Measurements from ENCODE around the gene TBC1D2B.
"Not testable (repeated sequence)": the region's sequence is repeated elsewhere in the genome, so short reads cannot be mapped to it uniquely, and the experiment has no call there.

TBC1D2B gene

DNA sequence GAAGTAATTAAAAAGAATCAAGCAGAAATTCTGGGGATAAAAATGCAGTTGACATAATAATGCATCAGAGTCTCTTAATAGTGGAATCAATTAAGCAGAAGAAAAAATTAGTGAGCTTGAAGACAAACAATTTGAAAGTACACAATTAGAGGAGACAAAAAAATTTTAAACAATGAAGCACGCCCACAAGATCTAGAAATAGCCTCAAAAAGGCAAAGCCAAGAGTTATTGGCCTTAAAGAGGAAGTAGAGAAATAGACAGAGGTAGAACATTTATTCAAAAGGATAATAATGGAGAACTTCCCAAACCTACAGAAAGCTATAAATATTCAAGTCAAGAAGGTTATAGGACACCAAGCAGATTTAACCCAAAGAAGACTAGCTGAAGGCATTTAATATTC lies 113.3 kb downstream of the TBC1D2B start:
- no peak for DNase-seq (ENCODE audit: low read depth)
- in situ Hi-C loops (cut with HindIII; ENCODE audit: low sequenced_read_pairs), result no loop called here
- H3K4me3 ChIP-seq (ENCODE audit: low read depth, low read length), result no peak overlapping the region
- TF ChIP-seq, protein P1, sequence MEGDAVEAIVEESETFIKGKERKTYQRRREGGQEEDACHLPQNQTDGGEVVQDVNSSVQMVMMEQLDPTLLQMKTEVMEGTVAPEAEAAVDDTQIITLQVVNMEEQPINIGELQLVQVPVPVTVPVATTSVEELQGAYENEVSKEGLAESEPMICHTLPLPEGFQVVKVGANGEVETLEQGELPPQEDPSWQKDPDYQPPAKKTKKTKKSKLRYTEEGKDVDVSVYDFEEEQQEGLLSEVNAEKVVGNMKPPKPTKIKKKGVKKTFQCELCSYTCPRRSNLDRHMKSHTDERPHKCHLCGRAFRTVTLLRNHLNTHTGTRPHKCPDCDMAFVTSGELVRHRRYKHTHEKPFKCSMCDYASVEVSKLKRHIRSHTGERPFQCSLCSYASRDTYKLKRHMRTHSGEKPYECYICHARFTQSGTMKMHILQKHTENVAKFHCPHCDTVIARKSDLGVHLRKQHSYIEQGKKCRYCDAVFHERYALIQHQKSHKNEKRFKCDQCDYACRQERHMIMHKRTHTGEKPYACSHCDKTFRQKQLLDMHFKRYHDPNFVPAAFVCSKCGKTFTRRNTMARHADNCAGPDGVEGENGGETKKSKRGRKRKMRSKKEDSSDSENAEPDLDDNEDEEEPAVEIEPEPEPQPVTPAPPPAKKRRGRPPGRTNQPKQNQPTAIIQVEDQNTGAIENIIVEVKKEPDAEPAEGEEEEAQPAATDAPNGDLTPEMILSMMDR (IDR thresholded peaks at IDR 0.05; ENCODE audit: low read depth, low read length, missing control alignments), result no peak

DNA sequence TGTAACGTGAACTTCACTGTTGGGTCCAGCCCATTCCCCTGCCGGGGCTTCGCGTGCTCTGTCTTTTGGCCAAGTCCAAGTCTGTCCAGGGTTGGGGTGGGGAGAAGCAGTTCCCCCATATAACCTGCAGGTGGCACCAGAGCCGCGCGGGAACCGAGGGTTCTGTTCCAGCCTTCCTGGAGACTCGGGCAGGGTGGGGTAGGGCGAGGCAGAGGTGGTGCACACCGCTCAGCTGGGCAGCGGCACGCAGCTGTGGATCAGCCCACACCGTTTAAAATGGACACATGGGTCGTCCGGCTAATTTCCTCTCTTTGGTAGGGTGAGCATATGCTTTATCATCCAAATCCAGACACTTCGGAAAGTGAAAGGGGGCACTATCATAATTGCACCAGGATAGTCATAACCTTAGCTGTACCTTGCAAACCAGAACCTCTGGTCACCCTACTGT lies 118.1 kb downstream of the TBC1D2B start:
- in situ Hi-C loops (cut with HindIII; ENCODE audit: low sequenced_read_pairs), result no loop called here
- TF ChIP-seq, protein P1 (IDR thresholded peaks at IDR 0.05; ENCODE audit: low read depth, low read length, missing control alignments), result peak; percentile 97
- H3K4me3 ChIP-seq (ENCODE audit: low read depth, low read length), result no peak overlapping the region
- DNase-seq (ENCODE audit: low read depth), result no peak

DNA sequence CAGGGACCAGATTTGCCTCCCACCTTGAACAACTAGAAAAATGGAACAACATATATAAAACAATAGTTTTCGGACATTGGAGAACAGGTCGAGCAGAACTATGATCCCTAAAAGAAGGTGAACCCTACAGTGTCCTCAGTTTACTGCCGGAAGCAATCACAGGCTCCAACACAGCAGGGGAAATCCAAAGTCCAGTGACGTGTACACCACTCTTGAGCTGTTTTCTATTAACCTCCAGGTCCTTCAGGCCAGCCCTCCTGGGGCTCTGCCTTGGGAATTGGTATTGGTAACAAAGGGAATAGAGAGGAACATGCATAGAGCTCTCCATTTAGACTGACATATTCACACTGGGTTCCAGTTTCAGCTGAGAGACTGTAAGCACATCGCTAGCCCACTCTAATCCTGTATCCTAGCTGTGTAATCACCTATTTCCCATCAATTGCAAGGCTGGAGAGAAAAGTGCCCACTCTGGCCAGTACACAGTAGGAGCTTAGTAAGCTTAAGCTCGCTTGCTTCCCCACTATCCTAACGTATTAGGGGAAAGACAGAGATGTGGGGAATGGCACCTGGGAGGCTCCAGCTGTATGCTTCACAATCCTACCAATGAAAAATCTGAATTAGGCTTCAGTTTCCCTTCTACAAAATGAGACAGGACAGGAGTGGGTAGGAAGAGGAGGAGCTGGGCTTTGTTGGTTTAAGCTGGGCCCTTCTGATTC lies 118.6 kb downstream of the TBC1D2B start:
- in situ Hi-C loops (cut with HindIII; ENCODE audit: low sequenced_read_pairs); DNase-seq (ENCODE audit: low read depth); H3K4me3 ChIP-seq (ENCODE audit: low read depth, low read length): not testable (repeated sequence)

DNA sequence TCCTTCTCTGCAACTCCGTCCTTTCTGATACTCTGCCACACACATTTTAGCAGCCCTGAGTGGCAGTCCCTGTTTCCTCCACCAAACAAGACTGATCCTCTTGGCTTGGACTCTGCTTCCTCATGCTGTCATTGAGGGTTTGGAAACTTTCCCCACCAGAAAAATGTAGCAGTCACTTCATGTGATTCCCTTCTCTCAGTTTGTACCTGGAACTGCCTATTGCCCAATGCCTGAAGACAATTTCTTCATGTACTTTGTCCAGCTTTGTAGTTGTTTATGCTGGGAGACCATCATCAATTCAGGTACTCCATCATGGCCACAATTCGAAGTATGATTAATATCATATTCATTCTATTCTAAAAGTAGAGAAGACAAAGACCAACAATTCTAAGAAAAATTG lies 119.5 kb downstream of the TBC1D2B start:
- DNase-seq (ENCODE audit: low read depth); H3K4me3 ChIP-seq (ENCODE audit: low read depth, low read length); in situ Hi-C loops (cut with HindIII; ENCODE audit: low sequenced_read_pairs): not testable (repeated sequence)

DNA sequence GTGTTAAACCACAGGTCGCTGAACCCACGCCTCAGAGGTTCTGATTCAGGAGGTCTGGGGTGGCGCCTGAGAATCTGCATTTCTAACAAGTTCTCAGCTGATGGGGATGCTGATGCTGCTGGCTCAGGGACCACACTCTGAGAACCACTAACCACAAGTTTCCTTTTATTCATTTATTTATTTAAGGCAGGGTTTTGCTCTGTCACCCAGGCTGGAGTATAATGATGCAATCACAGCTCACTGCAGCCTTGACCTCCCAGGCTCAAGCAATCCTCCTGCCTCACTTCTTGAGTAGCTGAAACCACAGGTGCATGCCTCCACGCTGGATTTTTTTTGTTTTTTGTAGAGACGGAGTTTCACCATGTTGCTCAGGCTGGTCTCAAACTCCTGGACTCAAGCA lies 123.6 kb downstream of the TBC1D2B start:
- DNase-seq (ENCODE audit: low read depth); in situ Hi-C loops (cut with HindIII; ENCODE audit: low sequenced_read_pairs); H3K4me3 ChIP-seq (ENCODE audit: low read depth, low read length): not testable (repeated sequence)

DNA sequence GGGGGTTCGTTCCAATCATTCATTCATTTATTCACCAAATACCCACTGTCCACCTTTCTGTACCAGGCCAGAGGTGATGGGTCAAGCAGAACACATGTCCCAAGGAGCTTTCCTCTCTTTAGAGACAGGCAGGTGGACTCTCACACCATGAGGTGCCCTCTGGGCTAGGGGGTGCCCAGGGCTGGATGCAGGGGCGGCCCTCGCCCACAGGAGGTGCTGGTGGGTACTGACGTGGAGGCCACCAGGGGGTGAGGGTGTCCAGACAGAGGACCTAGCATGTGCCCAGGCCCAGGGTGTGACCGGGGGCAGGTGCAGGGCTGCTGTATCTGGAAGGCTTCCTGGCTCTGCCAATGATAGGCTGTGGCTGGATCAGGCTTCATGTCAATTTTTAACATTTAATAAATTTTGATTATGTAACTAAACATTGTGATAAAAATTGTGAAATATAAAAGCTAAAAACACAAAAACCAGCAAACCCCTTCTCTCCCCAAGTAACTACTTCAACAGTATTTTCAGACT lies 124.5 kb downstream of the TBC1D2B start:
- H3K4me3 ChIP-seq (ENCODE audit: low read depth, low read length); DNase-seq (ENCODE audit: low read depth); in situ Hi-C loops (cut with HindIII; ENCODE audit: low sequenced_read_pairs): not testable (repeated sequence)

DNA sequence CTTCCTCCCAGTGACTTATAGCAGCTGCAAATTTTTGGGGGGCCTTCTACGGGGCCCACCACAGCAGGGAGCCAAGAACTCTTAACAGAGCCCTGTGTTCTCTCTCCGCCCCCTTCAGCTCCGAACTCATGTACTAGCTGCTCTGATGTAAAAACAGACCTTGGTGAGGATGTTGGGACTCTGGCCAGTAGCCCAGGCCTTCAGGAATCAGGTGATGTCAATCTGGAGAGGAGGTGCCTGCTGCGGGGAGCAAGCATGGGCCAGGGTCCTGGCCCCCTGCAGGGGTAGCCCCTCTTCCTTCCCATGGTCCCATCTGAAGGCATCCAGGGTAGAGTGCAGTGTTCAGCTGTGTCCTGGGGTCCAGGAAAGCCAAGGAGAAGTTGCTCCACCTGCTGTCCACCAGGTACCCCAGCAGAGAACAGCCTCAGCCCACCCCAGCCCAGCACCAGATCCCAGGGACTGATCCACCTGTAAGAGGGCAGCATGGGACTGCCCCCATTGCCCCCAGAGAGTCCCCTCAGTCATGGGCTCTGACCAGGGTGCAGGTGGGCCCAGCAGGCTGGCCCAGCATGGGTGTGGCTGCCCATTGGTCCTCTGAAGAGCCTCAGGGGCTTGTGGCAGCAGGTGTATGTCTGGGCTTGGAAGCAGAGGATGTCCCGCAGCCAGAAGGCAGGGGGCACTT lies 126.3 kb downstream of the TBC1D2B start:
- in situ Hi-C loops (cut with HindIII; ENCODE audit: low sequenced_read_pairs); DNase-seq (ENCODE audit: low read depth); H3K4me3 ChIP-seq (ENCODE audit: low read depth, low read length): not testable (repeated sequence)

DNA sequence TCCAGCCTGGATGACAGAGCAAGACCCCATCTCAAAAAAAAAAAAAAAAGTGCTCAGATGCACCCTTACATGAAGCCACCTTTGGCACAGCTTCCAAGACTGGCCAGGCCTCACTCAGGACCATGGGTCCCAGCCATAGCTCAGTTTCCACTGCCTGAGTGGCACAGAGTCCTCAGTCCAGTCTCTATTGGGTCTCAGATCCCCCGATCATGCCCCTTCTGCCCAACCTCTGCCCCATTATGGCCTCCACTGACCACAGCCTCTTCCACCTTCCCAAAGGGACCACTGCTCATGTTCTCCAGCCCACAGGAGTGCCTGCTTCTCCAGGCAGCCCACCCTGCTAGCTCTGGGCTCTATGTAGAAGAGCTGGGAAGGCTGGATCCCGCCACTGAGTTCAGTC lies 127.0 kb downstream of the TBC1D2B start:
- DNase-seq (ENCODE audit: low read depth); in situ Hi-C loops (cut with HindIII; ENCODE audit: low sequenced_read_pairs); H3K4me3 ChIP-seq (ENCODE audit: low read depth, low read length): not testable (repeated sequence)

DNA sequence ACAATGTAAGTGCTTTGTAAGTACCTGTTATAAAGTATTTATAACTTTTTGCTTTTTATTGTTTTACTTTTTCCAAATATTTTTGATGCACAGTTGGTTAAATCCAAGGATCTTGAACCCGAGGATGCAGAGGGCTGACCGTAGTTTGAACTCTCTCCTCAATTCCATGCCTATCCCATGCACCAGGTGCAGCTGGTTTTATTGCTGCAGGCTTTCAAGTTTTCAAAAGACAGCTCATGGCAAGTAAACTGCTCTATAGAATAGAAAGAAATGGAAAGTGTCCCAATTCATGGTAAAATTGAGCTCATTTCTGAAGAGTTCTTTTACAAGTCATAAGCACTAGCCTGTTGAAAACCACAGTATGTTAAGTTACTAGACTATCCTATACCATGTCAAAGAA lies 131.9 kb downstream of the TBC1D2B start:
- TF ChIP-seq, protein P1 (IDR thresholded peaks at IDR 0.05; ENCODE audit: low read depth, low read length, missing control alignments), result no peak
- no peak for DNase-seq (ENCODE audit: low read depth)
- in situ Hi-C loops (cut with HindIII; ENCODE audit: low sequenced_read_pairs), result no loop called here
- H3K4me3 ChIP-seq (ENCODE audit: low read depth, low read length), result no peak overlapping the region
